ENCODE data around the gene ERLIN1. TPM values are rescaled to one million over a fixed set of nuclear protein-coding genes. Genes with fewer than 3 reads are reported as not detected.

ERLIN1 gene
- total and polyA plus RNA-seq, 2 experiments from 2014 or later, result 7.2 to 20.4 TPM

GRCh38 chr10:100182281-100182680 is 3.5 kb downstream of the ERLIN1 start:
- peaks cover 23% of the 10 kb centered on the region for H3K79me2 ChIP-seq (replicated peaks; ENCODE audit: insufficient read depth)
- no peak overlapping the region for H3K27ac Mint-ChIP-seq

More at GRCh38 chr10:100182281-100182680, 3.5 kb downstream of the ERLIN1 start:
- no peaks in the 10 kb centered on the region for H3K27me3 ChIP-seq (ENCODE audit: insufficient read depth)
- H2AFZ ChIP-seq, result no peak overlapping the region
- H4K20me1 ChIP-seq (replicated peaks; ENCODE audit: insufficient read depth), result 0 out of 2 replicates have a peak, but pooled peaks cover 3% of the 10 kb centered on the region
- Mint-ChIP-seq H3K4me3 (no peak overlapping the region), H3K36me3 (ENCODE audit: low read depth) (peaks cover 31% of the 10 kb centered on the region), H3K9me3 (peaks cover 9% of the 10 kb centered on the region; the same call in 2 of the 3 replicates), H3K27me3 (ENCODE audit: insufficient read depth, low read depth, poor library complexity) (peaks cover 8% of the 10 kb centered on the region), H3K4me1 (peaks cover 12% of the 10 kb centered on the region; the same call in 2 of the 3 replicates)
- H3K9me2 ChIP-seq (ENCODE audit: insufficient read depth), result no peaks in the 10 kb centered on the region
- H3K27ac ChIP-seq (ENCODE audit: low read depth), result no peak overlapping the region
- DNase-seq (ENCODE audit: low spot score) (no peak), ATAC-seq (no peak)
- 0 out of 2 replicates have a peak, but pooled peaks cover 6% of the 10 kb centered on the region for H3K4me1 ChIP-seq (ENCODE audit: insufficient read depth)
- no peaks in the 10 kb centered on the region; the same call in 1 of the 2 replicates for H3F3A ChIP-seq (replicated peaks; ENCODE audit: low read depth)
- H3K36me3 ChIP-seq (ENCODE audit: insufficient read depth), result peaks cover 6% of the 10 kb centered on the region; the same call in 1 of the 2 replicates
- H3K4me3 ChIP-seq, result no peak overlapping the region
- TF ChIP-seq ZNF331 (CRISPR knock-in tag; IDR thresholded peaks at IDR 0.05; ENCODE audit: low read depth) (no peak), STAT1 (IDR thresholded peaks at IDR 0.05; ENCODE audit: unreplicated experiment) (no peak), REST (IDR thresholded peaks at IDR 0.05; ENCODE audit: unreplicated experiment) (no peak), CREB1 (CRISPR knock-in tag; IDR thresholded peaks at IDR 0.05; ENCODE audit: low read depth) (no peak), ETS1 (IDR thresholded peaks at IDR 0.05) (no peak), JUNB (IDR thresholded peaks at IDR 0.05; ENCODE audit: unreplicated experiment) (no peak), ZNF114 (CRISPR knock-in tag; IDR thresholded peaks at IDR 0.05) (no peak), POLR2AphosphoS5 (IDR thresholded peaks at IDR 0.05; ENCODE audit: low read depth) (no peak), ZNF462 (CRISPR knock-in tag; IDR thresholded peaks at IDR 0.05) (no peak), CTCF (conservative IDR thresholded peaks at IDR 0.05; ENCODE audit: low read depth in 2 of 2) (no peak), EZH2 (IDR thresholded peaks at IDR 0.05; ENCODE audit: low read depth, unreplicated experiment) (no peak), NANOG (IDR thresholded peaks at IDR 0.05; ENCODE audit: borderline replicate concordance) (no peak), EZH2phosphoT487 (IDR thresholded peaks at IDR 0.05; ENCODE audit: unreplicated experiment) (no peak)
- H3K4me2 ChIP-seq, result no peak overlapping the region
